MCF 10A (cell line): Measurements from ENCODE around the gene DCBLD1. TPM values are rescaled to one million over a fixed set of nuclear protein-coding genes. Genes with fewer than 3 reads are reported as not detected.

Source experiments
- BruUV-seq: library from RNA; stranded (reverse); fragments of 400-500 nt; replicated peaks from 2 replicates; lab custom pipeline; 2021; lab: Mats Ljungman, UMichigan
- CTCF ChIA-PET: fragments of 300-600 bp; sonication (Branson Sonifier 250); formaldehyde crosslinking; extraction: SDS; loops from one replicate; lab custom pipeline; 2021; ENCODE audit warnings: antibody characterized with exemption, inconsistent platforms; lab: Yijun Ruan, JAX
- POLR2A ChIA-PET: fragments of 300-600, 350-650 bp; sonication (Branson Sonifier 250); formaldehyde crosslinking; extraction: SDS; loops from one replicate; lab custom pipeline; 2020; ENCODE audit warnings: antibody characterized with exemption, inconsistent platforms; lab: Yijun Ruan, JAX
- DNase-seq: peaks from one replicate; pipeline ENCODE4 v3.0.0-alpha.2; 2018; ENCODE audit not compliant: unreplicated experiment
- H3K27ac Mint-ChIP-seq: one replicate; pipeline ENCODE4 v1.8.0; 2022; ENCODE audit warnings: mild to moderate bottlenecking, low read depth, mixed read lengths; ENCODE audit not compliant: unreplicated experiment
- H3K27me3 Mint-ChIP-seq: one replicate; pipeline ENCODE4 v1.8.0; 2022; ENCODE audit warnings: mixed read lengths; ENCODE audit not compliant: insufficient read depth, unreplicated experiment
- H3K36me3 Mint-ChIP-seq: one replicate; pipeline ENCODE4 v1.8.0; 2022; ENCODE audit warnings: mild to moderate bottlenecking, moderate library complexity, mixed read lengths; ENCODE audit not compliant: insufficient read depth, unreplicated experiment
- H3K4me1 Mint-ChIP-seq: one replicate; pipeline ENCODE4 v1.8.0; 2022; ENCODE audit warnings: mixed read lengths; ENCODE audit not compliant: insufficient read depth, unreplicated experiment
- H3K4me3 Mint-ChIP-seq: one replicate; pipeline ENCODE4 v1.8.0; 2022; ENCODE audit warnings: mild to moderate bottlenecking, moderate library complexity, mixed read lengths; ENCODE audit not compliant: unreplicated experiment
- H3K9me3 Mint-ChIP-seq: one replicate; pipeline ENCODE4 v1.8.0; 2022; ENCODE audit warnings: mixed read lengths; ENCODE audit not compliant: unreplicated experiment
- CTCF ChIP-seq: fragments of 200-600 bp; IDR thresholded peaks from one replicate; pipeline ENCODE4 v1.8.0; 2022; ENCODE audit warnings: antibody characterized with exemption, mild to moderate bottlenecking; ENCODE audit not compliant: unreplicated experiment
- intact Hi-C: fragments of 100-400 bp; cut with micrococcal nuclease; formaldehyde crosslinking; loops from 2 replicates; pipeline ENCODE4 v1.14.1; 2022
- total RNA-seq: library from RNA; stranded (reverse); gene quantifications from 2 replicates; pipeline ENCODE4 v1.2.3, GENCODE V29; 2022

Gene DCBLD1
- total RNA-seq, 1 experiment from 2014 or later, result 25.4 TPM

- no peak for TF ChIP-seq CTCF
- Mint-ChIP-seq H3K36me3 (peaks cover 38% of the 10 kb centered on the region), H3K4me3 (no peak overlapping the region), H3K27me3 (no peaks in the 10 kb centered on the region), H3K9me3 (no peaks in the 10 kb centered on the region), H3K27ac (no peak overlapping the region), H3K4me1 (peaks cover 32% of the 10 kb centered on the region)
- no peak for DNase-seq
- POLR2A ChIA-PET, result interaction anchor here (2.7 kb wide), 1 partner anchor 13 kb away, joined by 15 read pairs; no protein-coding TSS in a partner anchor
- intact Hi-C loops, result no loop called here
- CTCF ChIA-PET, result interaction anchor here (1.0 kb wide), 1 partner anchor 109 kb away, joined by 3 read pairs; no protein-coding TSS in a partner anchor
- no TSS peak for BruUV-seq
Measured at GRCh38 chr6:117508450-117508971, 26.0 kb downstream of the DCBLD1 start.

- H3K27ac Mint-ChIP-seq, result no peak overlapping the region
- CTCF ChIA-PET, result interaction anchor here (1.0 kb wide), 1 partner anchor 109 kb away, joined by 3 read pairs; no protein-coding TSS in a partner anchor
- peaks cover 27% of the 10 kb centered on the region for H3K4me1 Mint-ChIP-seq
- no peaks in the 10 kb centered on the region for H3K27me3 Mint-ChIP-seq
- TF ChIP-seq CTCF, result no peak
- no peak overlapping the region for H3K4me3 Mint-ChIP-seq
- POLR2A ChIA-PET, result interaction anchor here (2.7 kb wide), 1 partner anchor 14 kb away, joined by 15 read pairs; no protein-coding TSS in a partner anchor
- intact Hi-C loops, result no loop called here
- H3K36me3 Mint-ChIP-seq, result peaks cover 34% of the 10 kb centered on the region
- no peaks in the 10 kb centered on the region for H3K9me3 Mint-ChIP-seq
- DNase-seq, result no peak
- BruUV-seq, result no TSS peak
Measured at GRCh38 chr6:117509021-117509420, 26.5 kb downstream of the DCBLD1 start.

GRCh38 chr6:117512056-117512828, 29.8 kb downstream of the DCBLD1 start:
- CTCF ChIA-PET, result no interaction called here
- intact Hi-C loops, result no loop called here
- Mint-ChIP-seq H3K4me3 (no peak overlapping the region), H3K27ac (peak overlapping the region; percentile 49), H3K9me3 (no peaks in the 10 kb centered on the region), H3K36me3 (peaks cover 17% of the 10 kb centered on the region), H3K4me1 (peaks cover 16% of the 10 kb centered on the region), H3K27me3 (no peaks in the 10 kb centered on the region)
- POLR2A ChIA-PET, result interaction anchor here (1.0 kb wide), 1 partner anchor 24 kb away, joined by 3 read pairs; no protein-coding TSS in a partner anchor
- no TSS peak for BruUV-seq
- TF ChIP-seq CTCF, result no peak
- DNase-seq, result no peak

- TF ChIP-seq CTCF, result no peak
- CTCF ChIA-PET, result no interaction called here
- POLR2A ChIA-PET, result no interaction called here
- no peak for DNase-seq
- peaks cover 17% of the 10 kb centered on the region for H3K36me3 Mint-ChIP-seq
- H3K27me3 Mint-ChIP-seq, result no peaks in the 10 kb centered on the region
- H3K9me3 Mint-ChIP-seq, result no peaks in the 10 kb centered on the region
- intact Hi-C loops, result no loop called here
- no TSS peak for BruUV-seq
- H3K4me3 Mint-ChIP-seq, result no peak overlapping the region
- no peak overlapping the region for H3K27ac Mint-ChIP-seq
- H3K4me1 Mint-ChIP-seq, result peaks cover 11% of the 10 kb centered on the region
Measured at GRCh38 chr6:117512987-117513573, 30.6 kb downstream of the DCBLD1 start.
